Osteoblast (primary cell): ENCODE measurements around the gene PACS1. TPM values are rescaled to one million over a fixed set of nuclear protein-coding genes. Genes with fewer than 3 reads are reported as not detected.

Source experiments
- DNase-seq: peaks from one replicate; pipeline ENCODE4 v3.0.0; 2011; ENCODE audit warnings: low spot score, mixed read lengths; ENCODE audit not compliant: insufficient read length; ENCODE audit errors: missing footprints
- H2AFZ ChIP-seq: 2 replicates; pipeline ENCODE4 v1.6.0; 2011; ENCODE audit warnings: mild to moderate bottlenecking, low read length
- H3K27ac ChIP-seq: 2 replicates; pipeline ENCODE4 v1.5.1; 2011; ENCODE audit warnings: mild to moderate bottlenecking, low read depth, low read length, moderate library complexity
- H3K27me3 ChIP-seq: 2 replicates; pipeline ENCODE4 v1.6.0; 2012; ENCODE audit warnings: mild to moderate bottlenecking, control low read depth, inconsistent platforms, low read length, moderate library complexity; ENCODE audit not compliant: insufficient read depth
- H3K36me3 ChIP-seq: 2 replicates; pipeline ENCODE4 v1.5.1; 2011; ENCODE audit warnings: mild to moderate bottlenecking, low read length, control low read depth, moderate library complexity; ENCODE audit not compliant: insufficient read depth
- H3K4me1 ChIP-seq: 2 replicates; pipeline ENCODE4 v1.5.1; 2011; ENCODE audit warnings: mild to moderate bottlenecking, low read length, control low read depth, moderate library complexity; ENCODE audit not compliant: insufficient read depth
- H3K4me2 ChIP-seq: 2 replicates; pipeline ENCODE4 v1.6.0; 2011; ENCODE audit warnings: mild to moderate bottlenecking, low read length; ENCODE audit not compliant: insufficient read depth
- H3K4me3 ChIP-seq: fragments of 200-600 bp; sonication (generic); 3 replicates; pipeline ENCODE4 v1.5.1; 2012; ENCODE audit warnings: mild to moderate bottlenecking, low read length, inconsistent platforms; ENCODE audit not compliant: insufficient read depth
- H3K79me2 ChIP-seq: 2 replicates; pipeline ENCODE4 v1.6.0; 2012; ENCODE audit warnings: mild to moderate bottlenecking, low read length, control low read depth, inconsistent platforms; ENCODE audit not compliant: insufficient read depth
- H3K9me3 ChIP-seq: 2 replicates; pipeline ENCODE4 v1.5.1; 2011; ENCODE audit warnings: low read depth, low read length, control low read depth
- H4K20me1 ChIP-seq: 2 replicates; pipeline ENCODE4 v1.6.0; 2012; ENCODE audit warnings: mild to moderate bottlenecking, low read length, control low read depth; ENCODE audit not compliant: insufficient read depth
- total RNA-seq: library from RNA; depleted of rRNA; stranded (reverse); fragments of >200 nt; gene quantifications from 2 replicates; pipeline ENCODE4 v1.2.3, GENCODE V29; 2012
- TF ChIP-seq, protein P1 (sequence below): IDR thresholded peaks from 2 replicates; pipeline ENCODE4 v1.5.1; 2011; ENCODE audit warnings: mild to moderate bottlenecking, low read depth, low read length, moderate library complexity; ENCODE audit errors: extremely low read depth

Gene PACS1
- total RNA-seq, 1 donor = 38.0 TPM

- H2AFZ ChIP-seq = no peak overlapping the region
- no peaks in the 10 kb centered on the region for H3K27me3 ChIP-seq
- peaks cover 8% of the 10 kb centered on the region for H4K20me1 ChIP-seq
- no peaks in the 10 kb centered on the region for H3K9me3 ChIP-seq
- H3K4me1 ChIP-seq = peaks cover 11% of the 10 kb centered on the region
- TF ChIP-seq, protein P1, sequence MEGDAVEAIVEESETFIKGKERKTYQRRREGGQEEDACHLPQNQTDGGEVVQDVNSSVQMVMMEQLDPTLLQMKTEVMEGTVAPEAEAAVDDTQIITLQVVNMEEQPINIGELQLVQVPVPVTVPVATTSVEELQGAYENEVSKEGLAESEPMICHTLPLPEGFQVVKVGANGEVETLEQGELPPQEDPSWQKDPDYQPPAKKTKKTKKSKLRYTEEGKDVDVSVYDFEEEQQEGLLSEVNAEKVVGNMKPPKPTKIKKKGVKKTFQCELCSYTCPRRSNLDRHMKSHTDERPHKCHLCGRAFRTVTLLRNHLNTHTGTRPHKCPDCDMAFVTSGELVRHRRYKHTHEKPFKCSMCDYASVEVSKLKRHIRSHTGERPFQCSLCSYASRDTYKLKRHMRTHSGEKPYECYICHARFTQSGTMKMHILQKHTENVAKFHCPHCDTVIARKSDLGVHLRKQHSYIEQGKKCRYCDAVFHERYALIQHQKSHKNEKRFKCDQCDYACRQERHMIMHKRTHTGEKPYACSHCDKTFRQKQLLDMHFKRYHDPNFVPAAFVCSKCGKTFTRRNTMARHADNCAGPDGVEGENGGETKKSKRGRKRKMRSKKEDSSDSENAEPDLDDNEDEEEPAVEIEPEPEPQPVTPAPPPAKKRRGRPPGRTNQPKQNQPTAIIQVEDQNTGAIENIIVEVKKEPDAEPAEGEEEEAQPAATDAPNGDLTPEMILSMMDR = no peak
- H3K79me2 ChIP-seq = peaks cover 74% of the 10 kb centered on the region
- no peak overlapping the region for H3K4me3 ChIP-seq
- no peaks in the 10 kb centered on the region for H3K36me3 ChIP-seq
- H3K4me2 ChIP-seq = no peak overlapping the region
- no peak for DNase-seq
- H3K27ac ChIP-seq = no peak overlapping the region
These were observed 30.4 kb downstream of the PACS1 start for GRCh38 chr11:66100272-66101065.

DNA sequence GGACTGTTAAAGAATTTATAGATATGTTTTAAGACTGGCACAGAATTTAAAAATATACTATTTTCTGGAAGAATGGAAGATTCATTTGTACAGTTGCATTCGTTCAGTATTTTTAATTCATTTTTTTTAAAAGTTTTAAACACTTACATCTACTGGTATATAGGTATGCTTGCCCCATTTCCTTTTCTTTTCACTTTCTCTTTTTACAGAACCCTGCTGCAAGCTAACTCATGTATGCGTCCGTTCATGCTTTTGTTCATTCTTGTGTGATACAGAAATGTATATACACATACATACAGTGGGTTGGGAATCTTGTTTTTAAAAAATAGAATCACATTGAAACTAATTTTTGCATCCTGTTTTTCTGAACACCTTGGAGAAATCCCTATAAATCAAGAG, 31.0 kb downstream of the PACS1 start:
- H3K27ac ChIP-seq = no peak overlapping the region
- peaks cover 14% of the 10 kb centered on the region for H3K4me1 ChIP-seq
- DNase-seq = no peak
- H3K4me3 ChIP-seq = no peak overlapping the region
- H2AFZ ChIP-seq = no peak overlapping the region
- H3K36me3 ChIP-seq = no peaks in the 10 kb centered on the region
- TF ChIP-seq, protein P1 = no peak
- no peaks in the 10 kb centered on the region for H3K9me3 ChIP-seq
- no peak overlapping the region for H3K4me2 ChIP-seq
- peaks cover 76% of the 10 kb centered on the region for H3K79me2 ChIP-seq
- H3K27me3 ChIP-seq = no peaks in the 10 kb centered on the region
- peaks cover 8% of the 10 kb centered on the region for H4K20me1 ChIP-seq

GRCh38 chr11:66104057-66104638, 34.1 kb downstream of the PACS1 start:
- peaks cover 4% of the 10 kb centered on the region for H3K36me3 ChIP-seq
- peaks cover 7% of the 10 kb centered on the region for H4K20me1 ChIP-seq
- H3K27ac ChIP-seq = peak overlapping the region; percentile 41
- DNase-seq = no peak
- H3K4me3 ChIP-seq = no peak overlapping the region
- no peak overlapping the region for H3K4me2 ChIP-seq
- no peaks in the 10 kb centered on the region for H3K9me3 ChIP-seq
- TF ChIP-seq, protein P1 = no peak
- H3K79me2 ChIP-seq = peaks cover 81% of the 10 kb centered on the region
- peaks cover 32% of the 10 kb centered on the region for H3K4me1 ChIP-seq
- no peaks in the 10 kb centered on the region for H3K27me3 ChIP-seq
- H2AFZ ChIP-seq = no peak overlapping the region
